Measurements from ENCODE around the gene SSH2. TPM values are rescaled to one million over a fixed set of nuclear protein-coding genes. Genes with fewer than 3 reads are reported as not detected.

The SSH2 gene
- total and polyA plus RNA-seq, 2 experiments from 2014 or later = 9.9 to 12.7 TPM

GRCh38 chr17:29592850-29593551 lies 337.0 kb downstream of the SSH2 start, which contains the start of gene ANKRD13B:
Gene ANKRD13B, plus strand, starts transcription at chr17:29593132. Its CDS starts 490 bp downstream, at chr17:29593622.
- 2% methylated on average over 17 of the region's 96 CpGs for WGBS (ENCODE audit: low lambda C conversion rate, missing lambda C conversion rate)
- peak; percentile 45 for DNase-seq (ENCODE audit: low spot score)
- Histone ChIP-seq H3K27me3 (no peaks in the 10 kb centered on the region), H3K4me1 (ENCODE audit: insufficient read depth) (peaks cover 46% of the 10 kb centered on the region), H3K27ac (peak within 1 kb of the TSS; percentile 68), H3K9me2 (replicated peaks; ENCODE audit: insufficient read depth) (no peaks in the 10 kb centered on the region), H4K20me1 (ENCODE audit: insufficient read depth, poor library complexity, severe bottlenecking) (peaks cover 8% of the 10 kb centered on the region), H2AFZ (peak within 1 kb of the TSS; percentile 89), H3K4me3 (peak within 1 kb of the TSS; percentile 83), H3K36me3 (replicated peaks; ENCODE audit: insufficient read depth, low read depth) (no peaks in the 10 kb centered on the region), H3K79me2 (peaks cover 13% of the 10 kb centered on the region), H3K9me3 (ENCODE audit: low read depth) (no peaks in the 10 kb centered on the region), H3K4me2 (peak within 1 kb of the TSS; percentile 99)
- TF ChIP-seq CTCF (IDR thresholded peaks at IDR 0.05; ENCODE audit: poor library complexity) = no peak
- no peak for TF ChIP-seq EZH2phosphoT487 (IDR thresholded peaks at IDR 0.05; ENCODE audit: low read depth, severe bottlenecking, unreplicated experiment)
- no peak for TF ChIP-seq EZH2 (IDR thresholded peaks at IDR 0.05; ENCODE audit: borderline replicate concordance)

- H3K4me3 ChIP-seq = peak overlapping the region; percentile 43
- peak overlapping the region; percentile 68 for H3K27ac ChIP-seq
- H3K9me3 ChIP-seq (ENCODE audit: low read depth) = no peaks in the 10 kb centered on the region
- WGBS (ENCODE audit: low lambda C conversion rate, missing lambda C conversion rate) = 11% methylated on average over 25 of the region's 25 CpGs
- peaks cover 23% of the 10 kb centered on the region for H3K79me2 ChIP-seq
- DNase-seq (ENCODE audit: low spot score) = peak; percentile 95
- no peaks in the 10 kb centered on the region for H3K36me3 ChIP-seq (replicated peaks; ENCODE audit: insufficient read depth, low read depth)
- H4K20me1 ChIP-seq (ENCODE audit: insufficient read depth, poor library complexity, severe bottlenecking) = peaks cover 18% of the 10 kb centered on the region
- peak overlapping the region; percentile 95 for H3K4me2 ChIP-seq
- H3K27me3 ChIP-seq = no peaks in the 10 kb centered on the region
- TF ChIP-seq CTCF (IDR thresholded peaks at IDR 0.05; ENCODE audit: poor library complexity) (peak; percentile 98), EZH2phosphoT487 (IDR thresholded peaks at IDR 0.05; ENCODE audit: low read depth, severe bottlenecking, unreplicated experiment) (no peak)
- peaks cover 42% of the 10 kb centered on the region for H3K4me1 ChIP-seq (ENCODE audit: insufficient read depth)
- peak overlapping the region; percentile 53 for H2AFZ ChIP-seq
- no peaks in the 10 kb centered on the region for H3K9me2 ChIP-seq (replicated peaks; ENCODE audit: insufficient read depth)
These were observed 338.1 kb downstream of the SSH2 start for GRCh38 chr17:29591737-29592608.

- no peak for TF ChIP-seq EZH2 (IDR thresholded peaks at IDR 0.05; ENCODE audit: borderline replicate concordance)
- TF ChIP-seq EZH2phosphoT487 (IDR thresholded peaks at IDR 0.05; ENCODE audit: low read depth, severe bottlenecking, unreplicated experiment) = no peak
- TF ChIP-seq CTCF (IDR thresholded peaks at IDR 0.05; ENCODE audit: poor library complexity) = no peak
- peak; percentile 71 for DNase-seq (ENCODE audit: low spot score)
- peak overlapping the region; percentile 43 for H3K4me3 ChIP-seq
- WGBS (ENCODE audit: low lambda C conversion rate, missing lambda C conversion rate) = 4% methylated on average over 29 of the region's 31 CpGs
- H4K20me1 ChIP-seq (ENCODE audit: insufficient read depth, poor library complexity, severe bottlenecking) = peaks cover 26% of the 10 kb centered on the region
- no peaks in the 10 kb centered on the region for H3K9me3 ChIP-seq (ENCODE audit: low read depth)
- H3K4me1 ChIP-seq (ENCODE audit: insufficient read depth) = peaks cover 42% of the 10 kb centered on the region
- H3K27me3 ChIP-seq = no peaks in the 10 kb centered on the region
- peak overlapping the region; percentile 95 for H3K4me2 ChIP-seq
- no peaks in the 10 kb centered on the region for H3K9me2 ChIP-seq (replicated peaks; ENCODE audit: insufficient read depth)
- H3K27ac ChIP-seq = peak overlapping the region; percentile 45
- no peaks in the 10 kb centered on the region for H3K36me3 ChIP-seq (replicated peaks; ENCODE audit: insufficient read depth, low read depth)
- H3K79me2 ChIP-seq = peaks cover 30% of the 10 kb centered on the region
- peak overlapping the region; percentile 53 for H2AFZ ChIP-seq
These were observed 338.8 kb downstream of the SSH2 start for GRCh38 chr17:29591146-29591736.
